Measurements from ENCODE around the gene N4BP3. TPM values are rescaled to one million over a fixed set of nuclear protein-coding genes. Genes with fewer than 3 reads are reported as not detected.

The N4BP3 gene, protein sequence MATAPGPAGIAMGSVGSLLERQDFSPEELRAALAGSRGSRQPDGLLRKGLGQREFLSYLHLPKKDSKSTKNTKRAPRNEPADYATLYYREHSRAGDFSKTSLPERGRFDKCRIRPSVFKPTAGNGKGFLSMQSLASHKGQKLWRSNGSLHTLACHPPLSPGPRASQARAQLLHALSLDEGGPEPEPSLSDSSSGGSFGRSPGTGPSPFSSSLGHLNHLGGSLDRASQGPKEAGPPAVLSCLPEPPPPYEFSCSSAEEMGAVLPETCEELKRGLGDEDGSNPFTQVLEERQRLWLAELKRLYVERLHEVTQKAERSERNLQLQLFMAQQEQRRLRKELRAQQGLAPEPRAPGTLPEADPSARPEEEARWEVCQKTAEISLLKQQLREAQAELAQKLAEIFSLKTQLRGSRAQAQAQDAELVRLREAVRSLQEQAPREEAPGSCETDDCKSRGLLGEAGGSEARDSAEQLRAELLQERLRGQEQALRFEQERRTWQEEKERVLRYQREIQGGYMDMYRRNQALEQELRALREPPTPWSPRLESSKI
- 0.21 TPM for total RNA-seq

DNA sequence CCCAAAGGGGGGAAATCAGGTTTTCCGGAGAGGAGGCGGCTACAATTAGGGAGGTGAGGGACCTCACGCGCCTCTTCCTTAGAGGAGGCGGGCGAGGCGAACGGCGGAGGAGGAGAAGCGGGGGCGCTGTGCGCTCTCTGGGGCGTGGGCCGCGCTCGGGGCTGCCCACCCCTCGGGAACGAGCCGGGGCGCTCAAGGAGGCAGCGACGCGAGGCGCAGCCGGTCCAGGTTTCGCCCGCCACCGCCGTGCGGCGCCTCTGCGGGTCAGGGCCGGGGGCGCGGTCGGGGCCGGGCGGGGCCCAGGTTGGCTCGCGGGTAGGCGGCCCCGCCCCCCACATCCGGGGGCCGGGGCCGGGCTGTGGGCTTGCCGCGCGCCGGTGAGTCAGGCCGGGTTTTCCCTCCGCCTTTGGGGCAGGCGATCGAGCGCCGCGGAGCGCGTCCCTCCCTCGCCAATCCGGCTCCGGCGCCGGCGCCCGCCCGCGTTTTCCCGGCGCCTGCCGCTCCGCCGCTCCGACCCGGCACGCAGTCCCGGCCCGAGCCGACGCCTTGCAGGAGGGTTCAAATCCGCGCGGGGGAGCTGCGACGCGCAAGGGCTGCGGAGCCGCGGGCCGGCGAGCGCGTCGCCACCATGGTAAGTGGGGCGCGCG is at the start of gene N4BP3:
N4BP3 (plus strand) TSS at position 392 of the 647 bp plus-strand sequence. CDS start 6,052 bp downstream, outside the sequence.
- DNase-seq (ENCODE audit: low spot score in 2 of 2), result no peak
- intact Hi-C loops (cut with DNase I), result no loop called here
- H3K9me3 ChIP-seq, result no peaks in the 10 kb centered on the region
- H3K4me3 ChIP-seq, result peak within 1 kb of the TSS; percentile 53 to 57
- H3K27ac ChIP-seq, result no peak within 1 kb of the TSS
- TF ChIP-seq, protein P1, sequence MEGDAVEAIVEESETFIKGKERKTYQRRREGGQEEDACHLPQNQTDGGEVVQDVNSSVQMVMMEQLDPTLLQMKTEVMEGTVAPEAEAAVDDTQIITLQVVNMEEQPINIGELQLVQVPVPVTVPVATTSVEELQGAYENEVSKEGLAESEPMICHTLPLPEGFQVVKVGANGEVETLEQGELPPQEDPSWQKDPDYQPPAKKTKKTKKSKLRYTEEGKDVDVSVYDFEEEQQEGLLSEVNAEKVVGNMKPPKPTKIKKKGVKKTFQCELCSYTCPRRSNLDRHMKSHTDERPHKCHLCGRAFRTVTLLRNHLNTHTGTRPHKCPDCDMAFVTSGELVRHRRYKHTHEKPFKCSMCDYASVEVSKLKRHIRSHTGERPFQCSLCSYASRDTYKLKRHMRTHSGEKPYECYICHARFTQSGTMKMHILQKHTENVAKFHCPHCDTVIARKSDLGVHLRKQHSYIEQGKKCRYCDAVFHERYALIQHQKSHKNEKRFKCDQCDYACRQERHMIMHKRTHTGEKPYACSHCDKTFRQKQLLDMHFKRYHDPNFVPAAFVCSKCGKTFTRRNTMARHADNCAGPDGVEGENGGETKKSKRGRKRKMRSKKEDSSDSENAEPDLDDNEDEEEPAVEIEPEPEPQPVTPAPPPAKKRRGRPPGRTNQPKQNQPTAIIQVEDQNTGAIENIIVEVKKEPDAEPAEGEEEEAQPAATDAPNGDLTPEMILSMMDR (IDR thresholded peaks at IDR 0.05), result no peak
- H3K27me3 ChIP-seq, result peaks cover 9% of the 10 kb centered on the region
- peaks cover 0 to 6% of the 10 kb centered on the region in 2 donors for H3K4me1 ChIP-seq
- no peaks in the 10 kb centered on the region for H3K36me3 ChIP-seq

DNA sequence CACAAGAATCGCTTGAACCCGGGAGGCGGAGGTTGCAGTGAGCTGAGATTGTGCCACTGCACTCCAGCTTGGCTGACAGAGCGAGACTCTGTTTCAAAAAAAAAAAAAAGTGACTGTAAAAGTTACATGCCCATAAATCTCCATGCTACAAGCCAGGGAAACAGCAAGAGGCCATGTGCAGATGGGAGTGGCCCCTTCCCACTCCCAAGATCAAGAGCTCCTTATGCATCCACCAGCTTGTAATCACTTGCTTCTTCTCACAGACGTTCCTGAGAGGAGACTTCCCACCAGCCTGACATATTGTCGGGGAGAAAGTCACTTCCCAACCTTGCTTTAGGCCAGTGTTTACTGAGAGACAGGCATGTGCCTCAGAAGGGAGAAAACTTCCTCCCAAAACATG is 45.6 kb upstream of the N4BP3 start:
- H3K4me3 ChIP-seq, result no peak overlapping the region
- intact Hi-C loops (cut with DNase I), result no loop called here

DNA sequence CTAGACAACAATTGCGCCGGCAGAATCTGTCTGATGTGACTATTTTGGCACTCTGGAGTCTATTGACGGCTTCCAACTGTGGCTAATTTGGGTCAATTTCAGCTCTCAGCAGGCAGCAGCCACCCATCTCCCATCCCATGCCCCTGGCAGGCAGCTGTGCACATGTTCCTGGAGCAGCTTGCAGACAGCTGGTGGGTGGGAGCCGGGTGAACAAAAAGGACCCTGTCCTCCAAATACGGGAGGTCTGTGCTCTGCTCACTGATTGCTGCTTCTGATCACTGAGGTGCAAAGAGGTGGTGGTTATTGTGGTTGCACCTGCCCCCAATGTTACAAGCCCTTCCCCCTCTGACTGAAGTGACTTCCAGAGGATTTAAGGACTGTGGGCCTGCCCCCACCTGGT is 45.0 kb upstream of the N4BP3 start:
- Histone ChIP-seq H3K36me3 (no peaks in the 10 kb centered on the region), H3K27me3 (no peaks in the 10 kb centered on the region), H3K27ac (no peak overlapping the region), H3K9me3 (no peaks in the 10 kb centered on the region), H3K4me1 (no peaks in the 10 kb centered on the region), H3K4me3 (no peak overlapping the region)
- TF ChIP-seq, protein P1 (IDR thresholded peaks at IDR 0.05), result no peak
- DNase-seq (ENCODE audit: low spot score in 2 of 2), result no peak
- intact Hi-C loops (cut with DNase I), result no loop called here

More for the DNA sequence above, 45.6 kb upstream of the N4BP3 start:
- no peaks in the 10 kb centered on the region for H3K4me1 ChIP-seq
- DNase-seq (ENCODE audit: low spot score in 2 of 2), result no peak
- no peaks in the 10 kb centered on the region for H3K9me3 ChIP-seq
- H3K27me3 ChIP-seq, result no peaks in the 10 kb centered on the region
- H3K36me3 ChIP-seq, result no peaks in the 10 kb centered on the region
- TF ChIP-seq, protein P1 (IDR thresholded peaks at IDR 0.05), result no peak
- H3K27ac ChIP-seq, result no peak overlapping the region

DNA sequence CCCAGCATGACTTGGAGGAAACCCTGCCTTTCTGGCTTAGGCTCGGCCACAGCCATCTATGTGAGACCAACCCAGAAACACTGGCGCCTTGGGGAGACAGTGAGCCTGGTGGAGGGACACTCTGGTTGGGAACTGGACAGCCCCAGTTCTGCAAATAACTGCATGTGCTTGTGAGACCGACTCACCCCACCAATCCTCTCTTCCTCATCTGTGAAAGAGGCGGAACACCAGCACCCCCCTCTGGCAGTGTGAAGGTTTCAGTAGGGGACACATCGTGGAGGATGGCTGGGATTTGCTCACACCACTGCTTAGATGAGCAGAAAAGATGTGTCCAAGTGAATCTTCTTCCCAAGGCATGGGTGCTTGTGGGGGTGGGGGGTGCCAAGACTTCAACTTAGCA is 43.4 kb upstream of the N4BP3 start:
- Histone ChIP-seq H3K27me3 (no peaks in the 10 kb centered on the region), H3K36me3 (no peaks in the 10 kb centered on the region), H3K9me3 (no peaks in the 10 kb centered on the region), H3K27ac (no peak overlapping the region), H3K4me1 (no peaks in the 10 kb centered on the region), H3K4me3 (no peak overlapping the region)
- DNase-seq (ENCODE audit: low spot score in 2 of 2), result no peak
- intact Hi-C loops (cut with DNase I), result no loop called here
- TF ChIP-seq, protein P1 (IDR thresholded peaks at IDR 0.05), result no peak

DNA sequence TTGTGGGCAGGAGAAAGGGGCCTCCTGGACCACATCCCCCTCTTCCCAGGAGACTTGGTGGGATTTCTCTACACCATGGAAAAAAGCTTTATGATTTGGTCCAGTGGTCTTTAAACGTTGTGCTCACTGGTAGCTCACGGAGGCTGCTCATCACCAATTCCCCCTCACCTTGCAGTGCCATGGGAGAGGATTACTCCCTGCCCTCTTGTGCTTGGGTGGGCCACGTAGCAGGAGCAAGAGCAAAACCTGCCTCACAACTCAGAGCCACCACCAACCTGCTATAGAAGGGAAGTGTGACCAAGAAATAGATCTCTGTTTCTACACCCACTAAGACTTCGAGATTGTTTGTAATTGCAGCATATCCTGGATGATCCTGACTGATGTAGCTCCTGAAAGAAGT is 42.2 kb upstream of the N4BP3 start:
- TF ChIP-seq, protein P1 (IDR thresholded peaks at IDR 0.05), result no peak
- DNase-seq (ENCODE audit: low spot score in 2 of 2), result no peak
- H3K9me3 ChIP-seq, result no peaks in the 10 kb centered on the region
- no peaks in the 10 kb centered on the region for H3K36me3 ChIP-seq
- H3K27ac ChIP-seq, result no peak overlapping the region
- H3K27me3 ChIP-seq, result no peaks in the 10 kb centered on the region
- intact Hi-C loops (cut with DNase I), result no loop called here
- H3K4me1 ChIP-seq, result no peaks in the 10 kb centered on the region
- no peak overlapping the region for H3K4me3 ChIP-seq
